CD4-positive, alpha-beta T cell treated with Interleukin-17A for 1 hour (primary cell): ENCODE results near the gene DNAJC18.
A peak's percentile ranks its signal among the peaks of the same experiment; 100 is the strongest.
"Not testable (repeated sequence)": the region's sequence is repeated elsewhere in the genome, so short reads cannot be mapped to it uniquely, and the experiment has no call there.

Source experiments
- DNase-seq: peaks from one replicate; pipeline ENCODE4 v3.0.0-alpha.2; 2020

The DNAJC18 gene

DNA sequence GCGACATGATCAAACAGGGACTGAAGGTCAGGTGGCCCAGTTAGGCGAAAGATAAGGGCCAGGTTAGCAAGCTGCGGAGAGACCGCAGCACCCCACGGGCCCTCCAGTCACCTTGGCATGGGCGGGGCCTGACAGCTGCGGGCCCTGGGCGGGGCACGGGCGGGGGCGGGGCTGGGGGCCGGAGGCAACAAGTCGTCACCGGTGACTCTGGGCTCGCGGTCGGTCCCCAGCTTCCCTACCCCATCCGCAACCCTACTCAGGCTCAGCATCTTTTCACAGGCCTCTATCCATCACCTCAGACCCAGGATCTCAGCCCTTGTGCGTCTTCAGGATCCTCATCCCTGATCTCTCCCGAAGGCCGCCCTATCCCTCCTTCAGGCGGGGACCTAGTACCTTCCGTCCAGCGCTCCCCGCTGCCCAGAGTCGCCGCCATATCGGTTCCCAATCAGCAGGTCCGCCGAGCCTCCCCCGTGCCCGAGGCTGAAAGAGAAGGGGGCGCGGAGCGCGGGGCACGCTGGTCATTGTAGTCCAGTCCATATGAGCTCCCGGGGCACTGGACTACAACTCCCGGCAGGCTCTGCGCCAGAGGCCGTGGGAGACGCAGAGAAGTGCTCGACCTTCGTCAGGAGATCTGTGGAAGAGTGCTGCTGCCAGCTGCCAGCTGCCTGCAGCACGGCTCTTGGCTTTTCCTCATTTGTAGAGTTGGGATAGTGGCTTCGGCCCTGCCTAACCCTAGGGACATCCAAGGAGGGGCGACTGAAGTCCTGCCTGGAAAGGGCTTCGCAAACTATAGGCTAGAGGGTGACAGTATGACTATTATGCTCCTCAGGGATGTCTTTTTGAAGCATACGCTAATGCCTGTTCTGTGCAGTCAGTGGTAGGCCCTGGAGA is at the start of gene DNAJC18:
DNAJC18 (minus strand) TSS at position 513 of the 891 bp plus-strand sequence; CDS start at position 433, 80 bp downstream.
- DNase-seq = peak; percentile 90

- no peak for DNase-seq
These were observed 48.9 kb upstream of the DNAJC18 start for GRCh38 chr5:139488260-139488659.

GRCh38 chr5:139486201-139486600 is 46.9 kb upstream of the DNAJC18 start:
- no peak for DNase-seq

- DNase-seq = not testable (repeated sequence)
These were observed 43.5 kb upstream of the DNAJC18 start for GRCh38 chr5:139482890-139483208.

- DNase-seq = peak; percentile 79
These were observed 42.9 kb upstream of the DNAJC18 start, which contains the start of gene STING1 for GRCh38 chr5:139482050-139482889. Gene STING1, minus strand, starts transcription at chr5:139482758. Its CDS starts 1,054 bp downstream, at chr5:139481704.

- peak; percentile 33 for DNase-seq
These were observed 42.3 kb upstream of the DNAJC18 start for GRCh38 chr5:139481580-139482049.

DNA sequence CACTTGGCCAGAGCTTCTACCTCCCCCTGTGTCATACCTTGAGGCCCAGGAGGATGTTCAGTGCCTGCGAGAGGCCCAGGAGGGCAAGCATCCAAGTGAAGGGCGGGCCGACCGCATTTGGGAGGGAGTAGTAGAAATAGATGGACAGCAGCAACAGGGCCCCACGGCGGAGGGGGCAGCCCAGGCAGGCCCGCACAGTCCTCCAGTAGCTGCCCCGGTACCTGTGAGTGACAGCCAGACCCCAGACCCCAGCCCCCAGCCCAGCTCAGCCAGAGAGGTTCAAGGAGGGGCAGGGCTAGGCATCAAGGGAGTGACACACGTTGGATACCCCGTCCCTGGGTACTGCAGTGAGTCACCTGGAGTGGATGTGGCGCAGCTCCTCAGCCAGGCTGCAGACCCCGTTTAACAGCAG is 41.8 kb upstream of the DNAJC18 start:
- DNase-seq = no peak

DNA sequence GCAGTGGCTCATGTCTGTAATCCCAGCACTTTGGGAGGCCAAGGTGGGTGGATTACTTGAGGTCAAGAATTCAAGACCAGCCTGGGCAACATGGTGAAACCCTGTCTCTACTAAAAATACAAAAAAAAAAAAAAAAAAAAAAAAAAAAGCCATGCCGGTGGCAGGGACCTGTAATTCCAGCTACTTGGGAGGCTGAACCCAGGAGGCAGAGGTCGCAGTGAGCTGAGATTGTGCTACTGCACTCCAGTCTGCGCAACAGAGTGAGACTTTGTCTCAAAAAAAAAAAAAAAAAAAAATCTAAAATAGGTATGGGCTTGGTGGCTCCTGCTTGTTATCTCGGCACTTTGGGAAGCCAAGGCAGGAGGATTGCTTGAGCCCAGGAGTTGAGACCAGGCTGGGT is 40.4 kb upstream of the DNAJC18 start:
- DNase-seq = not testable (repeated sequence)

- DNase-seq = not testable (repeated sequence)
These were observed 39.5 kb upstream of the DNAJC18 start for GRCh38 chr5:139478657-139479423.

GRCh38 chr5:139475865-139476617 is 36.7 kb upstream of the DNAJC18 start:
- DNase-seq = no peak

- peak; percentile 51 for DNase-seq
These were observed 35.8 kb upstream of the DNAJC18 start for GRCh38 chr5:139474890-139475791.

GRCh38 chr5:139473565-139473964 is 34.2 kb upstream of the DNAJC18 start:
- DNase-seq = no peak

GRCh38 chr5:139473105-139473504 is 33.8 kb upstream of the DNAJC18 start:
- DNase-seq = no peak

GRCh38 chr5:139472386-139473030 is 33.2 kb upstream of the DNAJC18 start:
- DNase-seq = no peak

- DNase-seq = peak; percentile 59
These were observed 31.5 kb upstream of the DNAJC18 start, which contains the start of gene SMIM33 for GRCh38 chr5:139470821-139471300. Gene SMIM33, plus strand, starts transcription at chr5:139471004. Its CDS starts 118 bp downstream, at chr5:139471122.

GRCh38 chr5:139468421-139468931 is 29.2 kb upstream of the DNAJC18 start:
- DNase-seq = no peak

- DNase-seq = no peak
These were observed 23.4 kb upstream of the DNAJC18 start, which contains the start of gene ECSCR for GRCh38 chr5:139462586-139463276. Gene ECSCR, minus strand, starts transcription at chr5:139462743. Its CDS starts 73 bp downstream, at chr5:139462670.

DNA sequence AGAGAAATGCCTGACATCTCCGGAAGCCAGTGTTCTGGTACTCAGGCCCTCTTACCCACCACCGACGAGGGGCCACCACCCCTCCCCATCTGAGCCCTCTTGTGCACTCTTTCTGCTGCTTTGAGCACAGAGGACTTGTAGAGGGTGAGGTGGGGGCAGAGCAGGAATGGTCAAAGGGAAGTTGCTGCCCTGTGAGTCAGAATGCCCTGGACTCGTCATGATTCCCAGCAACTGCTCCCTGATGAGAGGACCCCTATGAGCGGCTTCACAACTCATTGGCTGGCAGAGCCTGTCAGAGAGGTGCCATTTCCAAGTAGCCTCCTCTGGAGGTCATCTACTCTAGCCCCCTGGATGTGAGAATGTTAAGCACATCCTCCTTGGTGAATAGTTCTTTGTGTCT is 22.4 kb upstream of the DNAJC18 start:
- no peak for DNase-seq

DNA sequence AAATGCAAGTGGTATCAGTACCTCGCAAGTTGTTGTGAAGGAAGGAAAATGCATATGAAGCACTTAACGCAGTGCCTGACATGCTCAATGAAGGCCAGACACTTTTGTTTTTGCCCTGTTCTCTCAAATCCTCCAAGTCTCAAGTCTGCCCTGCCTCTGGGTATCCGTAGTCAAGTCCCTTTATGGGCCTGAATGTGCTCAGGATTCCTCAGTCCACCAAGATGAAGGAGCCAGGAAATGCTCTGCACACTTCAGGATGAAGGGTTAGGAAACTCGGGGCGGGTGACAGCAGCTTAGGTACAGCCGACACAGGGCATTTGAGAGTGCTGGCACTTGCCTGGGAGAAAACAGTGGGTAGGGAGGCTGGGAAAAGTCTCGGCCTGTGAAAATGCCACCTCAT is 21.9 kb upstream of the DNAJC18 start:
- no peak for DNase-seq
